ENCODE data around the gene GRM7. TPM values are rescaled to one million over a fixed set of nuclear protein-coding genes. Genes with fewer than 3 reads are reported as not detected.

GRM7 gene
- total and polyA plus RNA-seq, 4 donors, result 0.08 to 0.33 TPM; not detected in 2

- DNase-seq (ENCODE audit: low spot score), result no peak
- Histone ChIP-seq H3K9ac (ENCODE audit: low read depth in 1 of 2, low read length in 2 of 2) (no peak overlapping the region), H3K27me3 (ENCODE audit: control insufficient read depth in 4 of 4, insufficient read depth in 4 of 4, low read length in 3 of 4) (no peaks in the 10 kb centered on the region), H3K27ac (ENCODE audit: low read depth in 1 of 2, low read length in 2 of 2) (no peak overlapping the region), H3K4me3 (ENCODE audit: low read depth in 1 of 3, low read length in 3 of 3) (no peak overlapping the region), H3K9me3 (ENCODE audit: control insufficient read depth in 4 of 4, low read length in 3 of 4) (no peaks in the 10 kb centered on the region), H3K4me1 (ENCODE audit: control insufficient read depth in 4 of 4, insufficient read depth in 4 of 4, low read length in 3 of 4) (peaks cover 0 to 2% (median 0%) of the 10 kb centered on the region in 4 donors), H3K36me3 (ENCODE audit: control insufficient read depth in 4 of 4, insufficient read depth in 3 of 4, low read depth in 1 of 4, low read length in 3 of 4) (no peaks in the 10 kb centered on the region)
- TF ChIP-seq RAD21 (IDR thresholded peaks at IDR 0.05) (no peak), ZBTB33 (IDR thresholded peaks at IDR 0.05) (no peak), SP1 (IDR thresholded peaks at IDR 0.05) (no peak), FOXA1 (IDR thresholded peaks at IDR 0.05) (no peak), FOXA2 (IDR thresholded peaks at IDR 0.05) (no peak), EGR1 (IDR thresholded peaks at IDR 0.05; ENCODE audit: low read depth in 2 of 2) (no peak)
- WGBS, result 89% methylated on average over 1 of the region's 1 CpG
Observed at GRCh38 chr3:7520059-7520458, 659.1 kb downstream of the GRM7 start.

GRCh38 chr3:7520593-7520992 is 659.7 kb downstream of the GRM7 start:
- H3K4me3 ChIP-seq (ENCODE audit: low read depth in 1 of 3, low read length in 3 of 3), result no peak overlapping the region
- peaks cover 0 to 2% (median 0%) of the 10 kb centered on the region in 4 donors for H3K4me1 ChIP-seq (ENCODE audit: control insufficient read depth in 4 of 4, insufficient read depth in 4 of 4, low read length in 3 of 4)
- WGBS, result 90% methylated on average over 1 of the region's 1 CpG
- H3K36me3 ChIP-seq (ENCODE audit: control insufficient read depth in 4 of 4, insufficient read depth in 3 of 4, low read depth in 1 of 4, low read length in 3 of 4), result no peaks in the 10 kb centered on the region
- no peaks in the 10 kb centered on the region for H3K9me3 ChIP-seq (ENCODE audit: control insufficient read depth in 4 of 4, low read length in 3 of 4)
- no peak for DNase-seq (ENCODE audit: low spot score)
- H3K27me3 ChIP-seq (ENCODE audit: control insufficient read depth in 4 of 4, insufficient read depth in 4 of 4, low read length in 3 of 4), result no peaks in the 10 kb centered on the region
- H3K27ac ChIP-seq (ENCODE audit: low read depth in 1 of 2, low read length in 2 of 2), result no peak overlapping the region
- no peak overlapping the region for H3K9ac ChIP-seq (ENCODE audit: low read depth in 1 of 2, low read length in 2 of 2)
- no peak for TF ChIP-seq ZBTB33 (IDR thresholded peaks at IDR 0.05)
- no peak for TF ChIP-seq CTCF (IDR thresholded peaks at IDR 0.05; ENCODE audit: low read depth, low read length, missing input control)
- no peak for TF ChIP-seq FOXA1 (IDR thresholded peaks at IDR 0.05)
- TF ChIP-seq FOXA2 (IDR thresholded peaks at IDR 0.05), result no peak
- no peak for TF ChIP-seq SP1 (IDR thresholded peaks at IDR 0.05)
- no peak for TF ChIP-seq MAX (IDR thresholded peaks at IDR 0.05)
- TF ChIP-seq RAD21 (IDR thresholded peaks at IDR 0.05), result no peak
- no peak for TF ChIP-seq JUND (IDR thresholded peaks at IDR 0.05)
- TF ChIP-seq RXRA (IDR thresholded peaks at IDR 0.05), result no peak
- TF ChIP-seq ATF3 (IDR thresholded peaks at IDR 0.05), result no peak
- TF ChIP-seq REST (IDR thresholded peaks at IDR 0.05), result no peak
- TF ChIP-seq TAF1 (conservative IDR thresholded peaks at IDR 0.05), result no peak
- no peak for TF ChIP-seq GABPA (IDR thresholded peaks at IDR 0.05 in 1 of 2, conservative IDR thresholded peaks at IDR 0.05 in 1 of 2)

Measured in liver (tissue), 9 donors.